Posterior vena cava (tissue), 2 donors: Measurements from ENCODE around the gene CLDND2. TPM values are rescaled to one million over a fixed set of nuclear protein-coding genes. Genes with fewer than 3 reads are reported as not detected.
A peak's percentile ranks its signal among the peaks of the same experiment; 100 is the strongest.
"Not testable (repeated sequence)": the region's sequence is repeated elsewhere in the genome, so short reads cannot be mapped to it uniquely, and the experiment has no call there.

Experiments
- DNase-seq: peaks from one replicate; pipeline ENCODE4 v3.0.0-alpha.2; 2020; ENCODE audit warnings: low spot score
- intact Hi-C, 2 donors: fragments of 100-400 bp; cut with DNase I; formaldehyde crosslinking; loops; one replicate each; pipeline versions ENCODE4 v1.14.1 to v1.14.2; 2022 to 2023
- long read RNA-seq, 2 donors: library from polyadenylated mRNA; unstranded; transcript quantifications; one replicate each; pipeline ENCODE4 v2.0.0, GENCODE V29; 2020 to 2021
- total RNA-seq, 2 donors: library from RNA; stranded (reverse); fragmentation: NEBNext Ultra II Directional; extraction: Animal tissue kit (Norgen Biotek cat#: 25700); gene quantifications; one replicate each; pipeline ENCODE4 v1.2.1, GENCODE V29; 2021
- donor health status: DM: yes; HTN: yes; CAD: no.
- donor health status: DM: yes; HTN: yes; CAD: no.

The CLDND2 gene
- 1 to 10 TPM in 1 of 2 donors, under 1 TPM in 1; 0.62 to 1.2 TPM for total RNA-seq
- long read RNA-seq, donor 1 = 0 reads
- long read RNA-seq, donor 2 = 0 reads

DNA sequence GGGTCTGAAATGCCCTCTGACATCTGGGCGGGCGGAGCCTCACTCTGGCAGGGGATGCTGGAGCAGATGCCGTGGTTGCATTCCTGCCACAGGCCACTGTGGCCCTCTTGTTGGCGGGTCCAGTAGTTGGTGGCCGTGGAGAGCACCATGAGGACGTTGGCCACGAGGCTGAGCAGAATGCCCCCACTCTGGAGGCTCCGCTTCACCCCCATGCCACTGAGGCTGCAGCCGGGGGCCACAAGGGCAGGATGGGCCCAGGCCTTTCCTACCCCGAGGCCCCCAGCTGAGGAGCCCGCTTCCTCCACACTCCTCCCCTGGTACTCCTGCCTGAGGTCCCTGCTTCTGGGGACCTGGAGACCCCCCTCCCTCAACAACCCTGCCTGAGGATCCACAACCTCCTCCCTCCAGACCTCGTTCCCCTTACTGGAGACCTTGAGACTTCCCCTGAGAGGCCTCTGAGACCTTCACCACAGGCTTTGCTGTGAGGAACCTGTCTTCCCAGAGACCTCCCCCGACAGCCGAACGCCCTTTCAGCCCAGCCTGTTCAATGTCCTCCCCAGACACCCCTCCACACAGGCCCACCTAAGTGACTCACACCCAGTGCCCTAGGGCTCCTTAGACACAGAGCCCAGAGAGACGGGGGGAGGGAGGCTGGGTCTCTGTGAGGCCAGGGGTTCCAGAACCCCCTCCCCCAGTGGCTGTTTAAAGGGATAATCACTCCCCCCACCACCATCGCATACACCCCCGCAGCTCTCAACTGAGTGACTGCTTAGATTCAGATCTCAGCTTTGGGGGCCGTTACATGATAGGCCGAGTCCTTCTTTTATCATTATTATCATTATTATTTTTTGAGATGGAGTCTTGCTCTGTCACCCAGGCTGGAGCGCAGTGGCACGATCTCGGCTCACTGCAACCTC is at the start of gene CLDND2:
Gene CLDND2 (minus strand): TSS at position 638 of the 917 bp plus-strand sequence. CDS start 426 bp downstream, at position 212.
- intact Hi-C loops = no loop called here
- DNase-seq = no peak

GRCh38 chr19:51417810-51418157 is 49.0 kb upstream of the CLDND2 start:
- intact Hi-C loops = no loop called here
- no peak for DNase-seq

DNA sequence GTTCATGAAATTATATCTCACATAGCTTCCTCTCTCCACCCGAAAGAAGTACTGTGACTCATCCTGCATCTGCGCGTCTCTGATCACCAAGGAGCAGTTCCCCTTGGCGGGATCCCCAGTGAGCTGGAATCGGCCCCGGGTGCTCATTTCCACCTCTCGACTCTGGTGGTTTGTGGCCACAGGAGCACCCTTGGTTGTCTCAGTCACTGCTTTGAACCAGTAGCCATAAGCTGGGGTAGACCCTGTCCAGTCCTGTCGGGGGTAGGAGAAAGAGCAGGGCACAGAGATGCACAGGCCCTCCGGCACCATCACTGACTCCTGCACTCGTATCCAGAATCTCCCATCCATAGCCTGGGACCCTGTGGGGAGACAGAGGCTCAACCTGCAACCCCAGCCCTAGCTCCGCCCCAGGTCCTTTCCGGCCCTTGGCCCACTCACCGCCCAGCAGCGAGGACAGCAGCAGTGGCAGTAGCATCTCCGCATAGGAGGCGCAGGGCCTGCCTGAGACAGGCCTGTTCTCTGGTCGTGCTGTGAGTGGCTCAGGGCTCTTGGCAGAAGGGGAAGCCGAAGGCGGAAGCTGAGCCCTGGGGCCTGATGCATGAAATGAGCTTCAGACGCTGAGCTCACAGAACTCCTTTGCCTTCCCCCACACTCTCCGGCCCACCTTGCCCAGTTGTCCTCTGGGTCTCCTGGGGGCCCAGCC is 48.5 kb upstream of the CLDND2 start, which contains the start of gene SIGLEC10:
Gene SIGLEC10 (minus strand): TSS at position 536 of the 703 bp plus-strand sequence. CDS start 61 bp downstream, at position 475.
- intact Hi-C loops = no loop called here
- DNase-seq = peak; percentile 87

DNA sequence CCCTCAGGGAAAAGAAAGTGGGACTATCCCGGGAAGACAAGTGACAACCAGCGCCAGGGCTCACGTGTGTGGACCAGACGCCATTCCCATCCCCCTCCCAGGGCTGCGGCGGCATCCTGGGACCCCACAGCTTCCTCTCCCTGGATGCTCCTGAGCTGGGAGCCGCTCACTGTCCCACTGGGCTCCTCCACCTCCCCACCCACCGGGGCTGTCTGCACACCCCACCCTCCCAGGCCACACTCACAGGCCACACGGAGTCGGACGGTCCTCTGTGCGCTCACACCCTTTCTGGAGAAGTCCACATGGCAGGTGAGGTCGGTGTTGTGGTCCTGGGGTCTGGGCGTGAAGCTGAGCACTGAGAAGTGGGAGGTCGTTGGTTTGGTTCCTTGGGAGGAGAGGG is 47.6 kb upstream of the CLDND2 start:
- DNase-seq, intact Hi-C loops: not testable (repeated sequence)

DNA sequence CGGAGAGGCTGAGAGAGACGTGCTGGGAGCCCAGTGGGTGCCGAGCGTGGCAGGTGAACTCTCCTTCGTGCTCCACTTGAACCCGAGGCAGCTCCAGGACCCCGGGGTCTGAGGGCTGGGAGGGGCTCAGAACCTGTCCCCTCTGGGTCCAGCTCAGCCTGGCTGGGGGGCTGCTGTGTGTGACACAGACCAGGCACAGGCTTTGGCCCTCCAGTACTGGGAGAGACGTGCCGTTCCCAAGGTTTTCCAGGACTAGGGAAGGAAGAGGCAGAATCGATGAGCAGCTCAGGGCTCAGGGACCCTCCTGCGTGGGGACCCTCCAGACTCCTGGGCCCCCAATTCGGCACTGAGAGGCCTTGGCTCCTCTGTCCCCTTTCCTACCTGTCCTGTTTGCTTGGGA is 46.4 kb upstream of the CLDND2 start:
- DNase-seq = no peak
- intact Hi-C loops = no loop called here

DNA sequence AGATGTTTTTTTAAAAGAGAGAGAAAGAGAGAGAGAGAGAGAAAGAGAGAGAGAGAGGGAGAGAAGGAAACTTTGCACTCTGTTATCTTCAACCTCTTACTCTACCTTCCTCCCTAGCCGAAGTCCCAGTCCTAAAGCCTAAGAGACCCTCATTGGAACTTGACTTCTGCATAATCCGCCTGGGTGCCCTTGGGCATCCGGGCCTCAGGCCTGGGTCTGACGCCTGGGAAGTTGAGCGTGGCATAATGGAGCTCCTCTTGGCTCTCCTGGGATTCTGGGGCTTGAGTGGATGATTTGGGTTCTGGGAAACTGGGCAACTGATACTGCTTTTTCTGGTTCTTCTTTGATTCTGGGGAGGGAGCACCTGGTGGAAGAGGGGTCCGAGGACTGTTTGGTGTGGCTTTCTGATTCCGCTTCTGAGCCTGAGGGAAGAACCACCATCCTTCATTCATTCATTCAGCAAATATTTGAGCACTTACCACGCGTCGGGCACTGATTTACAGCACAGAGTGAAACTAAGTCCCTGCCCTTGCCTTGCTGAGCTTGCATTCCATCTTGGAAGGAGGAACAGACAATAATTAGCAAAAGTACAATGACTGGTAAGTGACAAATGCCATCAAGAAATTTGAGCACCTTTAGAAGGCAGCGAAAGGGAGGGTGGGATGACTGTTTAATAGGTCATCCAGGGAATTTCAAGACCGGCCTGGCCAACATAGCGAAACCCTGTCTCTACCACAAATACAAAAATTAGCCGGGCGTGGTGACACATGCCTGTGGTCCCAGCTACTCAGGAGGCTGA is 42.3 kb upstream of the CLDND2 start:
- intact Hi-C loops = no loop called here
- DNase-seq = no peak

DNA sequence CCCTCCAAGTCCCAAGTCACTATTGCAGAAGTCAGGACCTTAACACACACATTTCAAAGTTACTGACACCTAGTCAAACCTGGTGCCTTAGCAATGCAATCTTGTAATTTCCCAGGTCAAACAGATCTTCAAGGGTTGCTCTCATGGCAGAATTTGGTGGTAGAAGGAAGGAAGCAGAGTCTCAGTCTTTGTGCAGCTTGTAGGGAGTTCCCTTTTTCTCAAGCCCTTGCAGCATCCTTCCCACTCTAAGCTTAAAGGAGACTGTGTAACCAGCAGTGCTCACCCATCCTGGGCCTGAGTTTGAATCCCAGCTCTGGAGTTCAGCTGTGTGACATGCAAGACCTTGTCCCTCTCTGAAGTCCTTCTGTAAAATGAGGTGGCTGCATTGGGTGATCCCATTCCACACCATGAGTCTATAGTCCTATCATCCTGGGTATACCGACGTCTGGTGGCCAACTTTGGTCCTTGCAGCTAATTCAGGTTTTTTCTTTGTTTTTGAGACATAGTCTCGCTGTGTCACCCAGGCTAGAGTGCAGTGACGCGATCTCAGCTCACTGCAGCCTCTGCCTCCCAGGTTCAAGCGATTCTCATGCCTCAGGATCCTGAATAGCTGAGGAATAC is 38.8 kb upstream of the CLDND2 start:
- intact Hi-C loops = no loop called here
- no peak for DNase-seq

DNA sequence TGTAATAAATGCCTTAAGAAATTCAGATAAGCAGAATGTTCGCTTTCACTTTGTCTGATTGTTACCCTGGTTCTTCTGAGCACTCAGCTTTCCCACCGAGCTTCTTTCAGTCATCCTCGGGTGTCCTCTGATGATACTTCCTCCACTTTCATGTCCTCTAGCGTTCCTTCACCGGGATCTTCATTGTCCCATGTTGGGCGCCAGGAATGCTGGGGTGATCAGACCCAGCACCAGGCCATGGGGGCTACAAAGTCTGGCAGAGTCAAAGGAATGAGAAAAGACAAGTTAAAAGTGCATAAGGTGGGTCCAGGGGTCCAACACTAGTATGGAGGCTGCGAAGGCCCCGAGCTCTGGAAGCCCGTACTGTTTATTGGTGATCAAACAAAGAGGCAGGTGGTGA is 33.3 kb upstream of the CLDND2 start:
- DNase-seq = no peak
- intact Hi-C loops = no loop called here

- intact Hi-C loops = loop anchor here in 1 of 2 donors (10.0 kb wide), 1 partner anchor 65 kb away; no protein-coding TSS in a partner anchor
- not testable (repeated sequence) for DNase-seq
Observed at GRCh38 chr19:51399936-51400335, 31.1 kb upstream of the CLDND2 start.

DNA sequence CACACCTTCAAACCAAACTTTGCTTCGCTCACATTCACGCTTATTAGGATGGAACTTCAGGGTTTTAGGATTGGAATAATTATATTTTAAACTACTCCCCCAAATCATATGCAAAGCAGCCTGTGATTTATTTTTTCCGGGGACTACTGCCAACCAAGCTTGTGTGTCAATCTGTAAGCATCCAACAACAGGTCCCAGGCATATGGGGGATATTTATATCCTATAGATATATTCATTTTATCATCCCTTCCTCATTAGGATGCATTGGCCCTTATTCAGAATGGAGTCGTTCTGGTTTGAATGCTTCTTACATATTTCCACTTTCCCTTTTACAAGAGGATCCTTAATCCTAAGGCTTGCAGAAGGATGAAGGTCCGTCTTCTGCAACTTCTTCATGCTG is 30.4 kb upstream of the CLDND2 start:
- intact Hi-C loops = loop anchor here in 1 of 2 donors (10.0 kb wide), 1 partner anchor 64 kb away; no protein-coding TSS in a partner anchor
- no peak for DNase-seq

DNA sequence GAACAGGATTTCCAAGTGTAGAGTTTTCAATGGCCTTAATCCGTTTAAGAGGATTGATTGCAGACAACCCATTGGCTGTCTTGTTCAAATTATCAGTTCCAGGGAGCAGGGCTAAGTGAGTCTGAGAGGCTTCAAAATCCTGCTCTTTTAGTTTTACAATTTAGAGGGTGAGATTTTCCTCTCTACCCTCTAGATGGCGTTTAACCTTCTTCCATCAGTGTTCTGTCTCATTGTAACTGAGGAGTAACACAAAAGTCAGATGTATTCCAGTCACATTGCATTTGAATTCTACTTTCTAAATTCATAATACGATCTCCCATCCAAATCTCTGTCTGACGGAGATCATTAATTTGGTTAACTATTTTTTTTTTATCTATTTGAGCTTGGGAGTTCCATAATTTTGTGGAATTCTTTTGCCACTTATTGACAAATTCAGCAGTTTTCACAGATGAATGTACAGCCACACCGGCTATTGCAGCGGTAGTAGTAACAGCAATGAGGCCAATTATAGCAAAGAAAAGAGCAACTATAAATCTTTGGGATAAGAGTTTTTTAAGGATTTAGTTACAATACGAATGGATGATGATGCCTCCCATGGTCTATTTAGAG is 29.4 kb upstream of the CLDND2 start:
- intact Hi-C loops = loop anchor here in 1 of 2 donors (10.0 kb wide), 1 partner anchor 63 kb away; no protein-coding TSS in a partner anchor
- DNase-seq = no peak

- DNase-seq = not testable (repeated sequence)
- intact Hi-C loops = loop anchor here in 1 of 2 donors (10.0 kb wide), 1 partner anchor 63 kb away; no protein-coding TSS in a partner anchor
Observed at GRCh38 chr19:51397453-51397852, 28.6 kb upstream of the CLDND2 start.

- no peak for DNase-seq
- intact Hi-C loops = loop anchor here in 1 of 2 donors (10.0 kb wide), 1 partner anchor 61 kb away; no protein-coding TSS in a partner anchor
Observed at GRCh38 chr19:51396175-51396574, 27.4 kb upstream of the CLDND2 start.

GRCh38 chr19:51394050-51394836 is 25.4 kb upstream of the CLDND2 start:
- peak; percentile 98 for DNase-seq
- intact Hi-C loops = loop anchor here in 1 of 2 donors (2.0 to 10.0 kb wide), 2 partner anchors 27 to 59 kb away; partner anchors contain the start of gene ETFB

- intact Hi-C loops = loop anchor here in 1 of 2 donors (10.0 kb wide), 1 partner anchor 58 kb away; no protein-coding TSS in a partner anchor
- DNase-seq = no peak
Observed at GRCh38 chr19:51392701-51393100, 23.9 kb upstream of the CLDND2 start.

- no peak for DNase-seq
- intact Hi-C loops = loop anchor here in 1 of 2 donors (10.0 kb wide), 1 partner anchor 56 kb away; no protein-coding TSS in a partner anchor
Observed at GRCh38 chr19:51391073-51391611, 22.3 kb upstream of the CLDND2 start.

DNA sequence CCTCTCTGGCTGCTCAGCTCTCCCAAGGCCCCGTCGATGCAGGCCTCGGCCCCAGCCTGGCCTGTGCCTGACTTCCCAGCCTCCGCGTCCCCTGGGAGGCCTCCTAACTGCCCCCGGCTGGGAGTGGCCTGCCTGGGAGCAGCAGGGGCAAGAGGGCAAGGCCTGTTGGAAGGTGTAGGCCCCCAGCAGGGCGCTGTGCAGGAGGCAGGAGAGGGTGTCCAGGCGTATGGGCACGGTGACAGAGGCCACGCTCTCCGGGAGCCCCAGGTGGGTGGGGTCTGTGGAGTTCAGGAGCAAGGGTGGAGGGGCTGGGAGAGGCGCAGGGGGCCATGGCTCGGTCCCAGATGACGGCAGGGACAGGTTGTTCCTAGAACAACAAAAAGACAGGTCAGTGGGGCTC is 20.3 kb upstream of the CLDND2 start:
- intact Hi-C loops = no loop called here
- DNase-seq = no peak
